Measurements from ENCODE around the gene SLC13A4.
"Not testable (repeated sequence)": the region's sequence is repeated elsewhere in the genome, so short reads cannot be mapped to it uniquely, and the experiment has no call there.

SLC13A4 gene

DNA sequence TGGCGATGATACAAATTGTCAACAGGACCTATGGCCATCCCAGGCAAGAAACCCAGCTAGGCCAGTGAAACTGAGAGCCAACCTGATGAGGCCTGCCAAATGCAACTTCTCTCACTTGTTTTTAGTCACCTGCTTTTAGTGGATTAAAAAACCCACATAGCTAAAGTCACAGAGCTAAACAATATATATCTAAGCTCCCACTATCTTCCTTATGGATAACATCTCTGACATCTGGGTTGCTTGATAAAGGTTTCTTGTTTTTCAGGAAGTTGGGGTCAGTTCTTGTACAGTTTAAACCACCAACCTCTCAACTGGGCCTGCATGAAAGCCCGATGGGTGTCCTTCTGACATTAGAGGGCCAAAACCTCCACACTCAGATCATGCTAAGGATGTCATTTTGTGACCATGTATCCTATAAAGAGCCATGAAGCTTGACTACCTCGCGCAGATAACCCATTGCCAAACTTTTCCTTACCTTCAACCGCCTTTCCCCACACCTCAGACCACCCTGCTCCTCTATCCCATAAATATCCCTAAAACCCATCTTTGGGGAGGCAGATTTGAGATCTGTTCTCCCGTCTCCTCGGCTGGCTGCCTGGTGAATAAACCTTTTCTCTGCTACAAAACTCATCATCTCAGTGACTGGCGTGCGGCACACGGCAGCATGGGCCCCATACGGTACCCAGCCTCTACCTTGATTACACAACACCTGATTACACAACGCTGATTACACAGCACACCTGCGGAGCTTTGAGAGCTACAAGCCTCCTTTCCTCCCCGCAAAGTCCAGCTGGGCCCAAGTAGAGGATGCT, 66.5 kb downstream of the SLC13A4 start:
- no peak for ATAC-seq

DNA sequence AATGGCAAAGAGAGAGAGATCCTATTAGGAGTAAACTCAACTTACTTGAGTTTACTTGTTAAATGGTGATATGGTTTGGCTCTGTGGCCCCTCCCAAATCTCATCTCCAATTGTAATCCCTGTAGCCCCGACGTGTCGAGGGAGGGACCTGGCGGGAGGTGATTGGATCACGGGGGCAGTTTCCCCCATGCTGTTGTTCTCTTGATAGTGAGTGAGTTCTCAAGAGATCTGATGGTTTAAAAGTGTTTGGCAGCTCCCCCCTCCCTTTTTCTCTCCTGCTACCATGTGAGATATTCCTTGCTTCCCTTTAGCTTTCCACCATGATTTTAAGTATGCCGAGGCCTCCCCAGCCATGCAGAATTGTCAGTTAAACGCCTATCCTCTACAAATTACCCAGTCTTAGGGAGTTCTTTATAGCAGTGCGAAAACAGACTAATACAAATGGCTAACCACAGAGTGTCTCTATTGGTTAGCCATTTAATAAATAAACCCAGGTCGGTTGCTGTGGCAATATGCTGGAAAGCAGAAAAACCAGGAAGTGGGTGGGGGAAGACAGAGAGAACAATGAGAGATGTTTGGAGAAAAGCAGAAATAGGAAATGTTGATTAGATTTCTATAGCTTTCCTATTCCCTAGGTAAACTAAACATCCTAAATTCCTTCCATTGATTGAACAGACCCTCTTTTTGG, 68.7 kb downstream of the SLC13A4 start:
- no peak for ATAC-seq

DNA sequence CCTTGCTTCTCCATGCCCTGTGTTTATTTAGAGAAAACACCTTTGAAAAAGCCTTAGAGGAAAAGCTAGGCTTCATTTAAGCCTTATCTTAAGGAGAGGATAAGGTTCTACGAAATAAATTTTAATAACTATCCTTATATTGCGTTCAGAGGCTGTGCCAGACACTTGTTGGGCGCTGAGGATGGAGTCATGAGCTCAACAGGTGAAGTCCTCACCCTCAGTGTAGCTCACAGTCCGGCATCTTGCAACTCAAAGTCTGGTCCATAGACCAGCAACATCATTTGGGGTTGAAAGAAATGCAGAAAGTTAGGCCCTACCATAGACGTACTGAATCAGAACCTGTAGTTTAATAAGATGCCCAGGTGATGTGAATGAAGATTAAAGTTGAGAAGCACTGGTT, 69.4 kb downstream of the SLC13A4 start:
- no peak for ATAC-seq

DNA sequence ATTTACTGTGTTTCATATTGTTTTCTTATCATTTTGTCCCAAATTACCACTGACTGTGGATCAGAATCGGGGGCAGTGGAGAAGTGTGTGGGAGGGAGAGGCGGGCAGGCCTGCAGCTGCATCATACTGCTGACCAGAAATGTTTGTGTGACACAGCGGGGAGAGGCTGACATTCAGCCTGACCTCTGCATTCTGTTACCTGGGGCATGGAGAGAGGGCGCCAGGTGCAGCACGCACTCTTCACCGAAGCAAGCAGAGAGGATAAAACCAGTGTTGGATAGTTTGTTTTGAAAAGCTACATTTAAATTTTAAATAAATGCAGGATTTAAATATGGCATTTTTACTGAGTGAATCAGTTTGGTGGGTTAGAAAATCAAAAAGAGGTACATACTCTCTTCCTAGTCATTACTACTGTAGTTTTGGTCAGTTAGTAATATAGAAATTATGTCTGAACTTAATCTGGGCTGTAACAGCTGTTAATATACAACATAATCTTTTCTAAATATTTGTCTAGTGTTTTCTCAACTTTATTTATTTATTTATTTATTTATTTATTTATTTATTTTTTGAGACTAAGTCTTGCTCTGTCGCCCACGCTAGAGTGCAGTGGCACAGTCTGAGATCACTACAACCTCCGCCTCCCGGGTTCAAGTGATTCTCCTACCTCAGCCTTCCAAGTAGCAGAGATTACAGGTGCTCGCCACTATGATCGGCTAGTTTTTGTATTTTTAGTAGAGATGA, 74.5 kb downstream of the SLC13A4 start:
- no peak for ATAC-seq

DNA sequence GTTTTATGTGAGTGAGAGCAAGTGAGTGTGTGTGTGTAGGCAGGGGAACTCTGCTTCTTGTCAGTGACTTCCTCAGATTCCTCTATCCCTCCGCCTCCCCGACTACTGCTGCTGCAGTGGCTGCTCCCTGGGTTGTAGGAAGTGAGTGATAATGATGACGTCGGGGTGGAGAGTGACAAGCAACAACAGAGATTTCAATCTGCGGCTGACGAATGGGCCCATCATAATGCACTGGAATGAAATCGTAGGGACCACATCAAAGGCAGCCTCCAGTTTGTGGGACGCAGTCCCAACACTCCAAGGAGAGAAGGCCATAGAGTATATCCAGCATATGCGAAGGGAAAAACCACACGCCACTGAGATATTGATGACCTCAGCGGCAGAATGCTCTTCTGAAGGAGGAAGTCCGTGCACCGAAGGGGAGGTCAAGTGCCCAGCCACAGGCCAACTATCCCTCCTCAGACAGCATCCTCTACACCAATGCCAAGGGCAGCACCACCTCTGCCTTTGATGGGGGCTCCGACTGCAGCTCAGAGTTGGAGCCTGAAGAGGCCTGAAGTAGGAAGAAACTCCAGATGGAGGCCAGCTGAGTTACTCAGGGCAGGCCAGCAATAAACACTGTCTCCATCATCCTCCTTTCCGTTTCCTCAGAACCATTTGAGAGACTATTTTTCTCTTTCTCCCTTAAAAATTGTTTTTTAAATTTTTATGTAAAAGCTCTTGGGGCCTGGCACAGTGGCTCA, 77.0 kb downstream of the SLC13A4 start:
- ATAC-seq: no peak

DNA sequence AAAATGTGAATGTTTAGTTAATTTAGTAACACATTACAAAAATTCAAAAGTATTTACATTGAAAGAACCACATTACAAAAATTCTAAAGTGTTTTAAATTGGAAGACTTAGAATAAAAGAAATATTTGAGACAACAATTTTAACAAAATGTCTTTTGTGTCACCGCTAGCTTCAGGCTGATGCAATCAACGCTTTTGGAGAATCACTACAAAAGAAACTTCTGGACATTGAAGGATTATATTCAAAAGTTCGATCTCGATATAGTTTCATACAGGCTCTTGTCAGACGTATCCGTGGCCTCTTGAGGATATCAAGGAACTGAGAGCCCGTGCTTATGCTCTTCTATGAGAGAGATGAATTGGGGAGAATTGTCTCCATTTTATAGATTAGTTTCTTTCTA, 79.8 kb downstream of the SLC13A4 start:
- ATAC-seq: no peak

DNA sequence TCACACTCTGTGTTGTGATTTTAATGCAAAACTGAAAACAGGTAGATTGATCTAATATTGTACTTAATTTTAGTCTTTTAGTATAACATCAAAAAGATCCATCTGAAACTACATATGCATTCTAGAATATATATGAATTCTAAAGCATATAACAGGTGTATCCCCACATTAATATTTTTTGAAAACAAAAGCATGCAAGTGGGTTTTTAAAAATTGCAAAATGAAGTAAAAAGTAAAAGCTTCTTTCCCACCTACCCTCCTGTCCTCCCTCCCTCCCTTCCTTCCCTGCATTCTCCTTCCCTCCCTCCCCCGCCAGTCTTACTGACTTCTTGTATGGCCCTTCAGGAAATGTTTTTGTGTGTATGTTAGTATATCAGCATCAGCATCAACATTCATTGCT, 80.2 kb downstream of the SLC13A4 start:
- no peak for ATAC-seq

DNA sequence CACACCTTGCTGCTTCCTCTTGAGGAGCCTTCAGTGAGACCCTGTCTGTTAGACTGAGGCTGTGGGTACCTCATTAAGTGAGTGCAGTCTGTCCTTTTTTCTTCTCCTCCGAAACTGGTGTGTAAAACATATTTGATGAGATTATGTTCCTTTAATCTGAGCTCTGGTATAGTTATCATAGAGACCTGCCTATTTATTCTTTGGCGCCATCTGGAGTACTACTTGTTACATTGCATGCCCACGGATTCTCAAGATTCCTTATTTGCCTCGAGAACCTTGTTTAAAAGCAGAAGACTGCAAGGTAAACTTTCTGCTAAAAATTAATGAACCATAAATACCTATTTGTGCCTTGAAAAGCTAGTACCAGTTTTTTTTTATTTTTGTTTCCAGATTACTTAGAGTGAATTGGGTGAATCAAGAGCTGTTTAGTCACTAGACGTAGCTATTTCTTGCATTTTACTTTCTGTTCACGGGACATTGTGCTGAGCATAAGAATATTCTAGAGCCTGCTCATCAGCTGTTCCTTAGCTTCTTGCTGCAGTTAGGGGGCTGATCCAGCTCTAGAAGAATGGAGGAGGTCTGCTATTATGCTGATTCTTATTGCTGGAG, 82.6 kb downstream of the SLC13A4 start:
- no peak for ATAC-seq

DNA sequence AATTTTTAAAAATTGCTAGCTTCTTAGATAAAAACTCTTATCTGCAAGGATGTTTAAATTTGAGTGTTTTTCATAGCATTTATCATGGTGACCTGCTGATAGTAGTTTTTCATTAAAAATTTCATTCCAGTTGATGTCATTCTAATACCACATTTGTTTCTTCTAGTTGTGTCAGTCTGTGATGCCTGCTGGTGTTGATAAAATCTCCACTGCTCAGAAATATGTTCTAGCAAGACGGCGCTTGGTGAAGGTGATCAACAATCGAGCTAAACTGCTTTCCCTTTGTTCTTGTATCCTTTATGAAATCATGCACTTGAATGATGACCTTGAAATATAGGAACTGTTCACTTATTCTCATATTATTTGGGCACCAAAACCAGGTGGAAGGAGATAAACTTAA, 83.3 kb downstream of the SLC13A4 start:
- ATAC-seq: no peak

DNA sequence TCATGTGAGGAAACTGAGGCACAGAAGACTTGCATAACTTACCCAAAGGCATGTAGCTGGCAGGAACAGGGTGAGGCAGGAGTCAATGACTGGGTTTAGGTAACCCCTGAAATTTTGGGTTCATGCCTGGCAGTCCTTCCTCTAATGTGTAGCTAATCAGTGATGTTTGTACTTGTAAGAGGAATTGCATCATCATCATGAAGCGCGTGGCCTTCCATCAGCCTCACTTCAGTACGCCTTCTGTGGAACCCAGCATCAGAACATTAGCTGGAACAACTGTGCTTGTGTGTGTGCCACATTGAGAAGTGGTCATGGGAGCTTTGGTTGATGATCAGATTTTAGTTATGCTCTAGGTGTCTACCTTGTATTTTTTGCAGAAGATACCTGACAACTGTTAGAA, 83.8 kb downstream of the SLC13A4 start:
- ATAC-seq: no peak

DNA sequence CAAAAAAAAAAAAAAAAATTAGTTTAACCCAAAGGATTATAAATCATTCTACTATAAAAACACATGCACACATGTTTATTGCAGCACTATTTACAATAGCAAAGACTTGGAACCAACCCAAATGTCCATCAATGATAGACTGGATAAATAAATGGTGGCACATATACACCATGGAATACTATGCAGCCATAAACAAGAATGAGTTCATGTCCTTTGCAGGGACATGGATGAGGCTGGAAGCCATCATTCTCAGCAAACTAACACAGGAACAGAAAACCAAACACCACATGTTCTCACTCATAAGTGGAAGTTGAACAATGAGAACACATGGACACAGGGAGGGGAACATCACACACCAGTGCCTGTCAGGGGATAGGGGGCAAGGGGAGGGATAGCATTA, 88.3 kb downstream of the SLC13A4 start:
- not testable (repeated sequence) for ATAC-seq

DNA sequence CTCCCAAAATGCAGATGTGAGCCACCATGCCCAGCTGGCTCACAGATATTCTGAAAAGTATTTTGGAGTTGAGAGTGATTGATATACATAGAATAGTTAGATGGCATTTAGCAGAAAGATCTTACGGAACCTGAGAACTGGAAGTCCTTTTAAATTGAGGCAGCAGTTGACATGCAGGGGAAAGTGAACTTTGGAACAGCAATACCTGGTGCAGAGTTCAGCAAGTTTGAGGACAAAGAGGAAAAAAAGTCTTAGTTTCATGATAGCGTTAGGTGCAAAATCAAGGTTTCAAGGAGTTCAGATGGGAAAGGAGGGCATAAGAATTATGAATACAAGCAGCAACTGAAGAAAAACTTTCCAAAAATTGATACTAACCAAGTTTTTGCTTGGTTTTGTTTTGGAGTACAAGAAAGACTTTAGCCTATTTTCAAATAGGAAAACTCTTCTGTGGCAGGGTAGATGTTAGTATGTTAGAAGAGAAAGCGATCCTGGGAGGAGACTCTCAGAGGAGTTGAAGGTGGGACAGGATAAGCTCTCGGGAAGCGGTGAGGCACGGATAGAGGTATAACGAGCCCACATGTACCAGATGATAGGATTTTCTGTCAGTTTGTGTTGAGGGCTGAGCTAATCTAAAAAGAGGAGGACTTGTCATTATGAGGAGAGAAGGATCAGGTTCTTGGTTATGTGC, 93.7 kb downstream of the SLC13A4 start:
- ATAC-seq: no peak
